K562 (cell line): ENCODE data around the gene FBXW9. TPM values are rescaled to one million over a fixed set of nuclear protein-coding genes. Genes with fewer than 3 reads are reported as not detected.

Experiments
- ASH1L ChIP-seq: fragments of 450-650 bp; IDR thresholded peaks from 2 replicates; pipeline ENCODE4 v1.6.1; 2018; ENCODE audit warnings: borderline replicate concordance, mild to moderate bottlenecking, low read depth; ENCODE audit not compliant: partially characterized antibody
- C11orf30 ChIP-seq: fragments of 450-650 bp; IDR thresholded peaks from 2 replicates; pipeline ENCODE4 v1.6.1; 2016; ENCODE audit warnings: low read depth, mild to moderate bottlenecking
- CREM ChIP-seq: IDR thresholded peaks from 2 replicates; pipeline ENCODE4 v1.6.1; 2014; ENCODE audit warnings: antibody characterized with exemption, low read depth
- HSF4 ChIP-seq: fragments of 250-450 bp; sonication (Bioruptor Pico); IDR thresholded peaks from 2 replicates; pipeline ENCODE4 v2.1.2; 2022; ENCODE audit warnings: mild to moderate bottlenecking, moderate library complexity, borderline replicate concordance
- ILF3 ChIP-seq: fragments of 450-650 bp; IDR thresholded peaks from 2 replicates; pipeline ENCODE4 v1.6.1; 2018; ENCODE audit warnings: antibody characterized with exemption, mild to moderate bottlenecking, moderate library complexity, borderline replicate concordance
- KAT7 ChIP-seq: sonication (generic); formaldehyde crosslinking; IDR thresholded peaks from 2 replicates; pipeline ENCODE4 v1.8.0; 2022; ENCODE audit warnings: missing genetic modification reagents, mild to moderate bottlenecking, borderline replicate concordance
- KDM5B ChIP-seq: fragments of 200-600 bp; sonication (generic); IDR thresholded peaks from 2 replicates; pipeline ENCODE4 v1.6.1; 2012; ENCODE audit warnings: low read depth, mild to moderate bottlenecking, moderate library complexity, low read length, control low read depth, inconsistent platforms; ENCODE audit not compliant: insufficient replicate concordance
- OTX1 ChIP-seq: fragments of 450-650 bp; formaldehyde crosslinking; IDR thresholded peaks from 2 replicates; pipeline ENCODE4 v1.4.0; 2022; ENCODE audit warnings: mild to moderate bottlenecking
- POLR2B ChIP-seq: fragments of 450-650 bp; IDR thresholded peaks from 2 replicates; pipeline ENCODE4 v1.6.1; 2018; ENCODE audit warnings: low read depth; ENCODE audit not compliant: partially characterized antibody
- POU5F1 ChIP-seq: fragments of 150-350 bp; IDR thresholded peaks from 2 replicates; pipeline ENCODE4 v1.6.1; 2014; ENCODE audit warnings: borderline replicate concordance, low read length, low read depth, mild to moderate bottlenecking; ENCODE audit not compliant: partially characterized antibody
- RBM17 ChIP-seq: fragments of 200-400 bp; formaldehyde crosslinking; IDR thresholded peaks from 2 replicates; pipeline ENCODE4 v1.6.1; 2017; ENCODE audit warnings: low read depth, mild to moderate bottlenecking, low read length, borderline replicate concordance
- SMAD3 ChIP-seq: fragments of 450-650 bp; formaldehyde crosslinking; conservative IDR thresholded peaks from 2 replicates; pipeline ENCODE4 v1.4.0; 2020; ENCODE audit warnings: mild to moderate bottlenecking
- TAF15 ChIP-seq: fragments of 200-400 bp; formaldehyde crosslinking; IDR thresholded peaks from 2 replicates; pipeline ENCODE4 v1.6.1; 2017; ENCODE audit warnings: mild to moderate bottlenecking, low read depth, low read length, moderate library complexity
- ZBTB1 ChIP-seq: sonication (generic); formaldehyde crosslinking; IDR thresholded peaks from 2 replicates; pipeline ENCODE4 v1.8.1; 2023; ENCODE audit warnings: missing genetic modification reagents, low read depth, mild to moderate bottlenecking, borderline replicate concordance
- polyA plus RNA-seq, 8 experiments: library from polyadenylated mRNA; depleted of rRNA in 4 of 8; stranded (reverse) in 5 of 8; unstranded in 3 of 8; fragments of >200 nt; fragmentation: Nextera tagmentation in 2 of 8; fragmentation: Illumina TruSeq in 1 of 8; extraction: Ambion mirVana in 2 of 8; extraction: Trizol in 1 of 8; gene quantifications; 2 replicates each; pipeline versions ENCODE4 v1.2.1 to v1.2.3, GENCODE V29; 2011 to 2014; ENCODE audit warnings: inconsistent platforms in 1 of 8, missing spikeins in 1 of 8
- total RNA-seq, 7 experiments: library from RNA; depleted of rRNA in 6 of 7; stranded (reverse); fragments of >200 nt in 6 of 7; fragmentation: Illumina TruSeq in 2 of 7; extraction: Trizol in 2 of 7; gene quantifications; 2 replicates each; pipeline versions ENCODE4 v1.2.1 to v1.2.3, GENCODE V29; 2011 to 2021; ENCODE audit warnings: low replicate concordance in 1 of 7
- TF ChIP-seq, protein P1 (sequence below): sonication (generic); formaldehyde crosslinking; IDR thresholded peaks from 2 replicates; pipeline ENCODE4 v1.8.0; 2022; ENCODE audit warnings: mild to moderate bottlenecking, missing genetic modification reagents
- TF ChIP-seq, protein P2 (sequence below): sonication (generic); formaldehyde crosslinking; IDR thresholded peaks from 2 replicates; pipeline ENCODE4 v1.8.0; 2022; ENCODE audit warnings: missing genetic modification reagents, mild to moderate bottlenecking, borderline replicate concordance
- TF ChIP-seq, protein P3 (sequence below), 3 experiments: fragments of 200-800 bp in 1 of 3; fragments of 250-450 bp in 1 of 3; fragments of 450-650 bp in 1 of 3; sonication (Bioruptor Pico) in 1 of 3; sonication (Bioruptor generic) in 1 of 3; formaldehyde crosslinking in 1 of 3; IDR thresholded peaks; 2 replicates each; pipeline versions ENCODE4 v1.6.1 to v1.8.0; 2016 to 2022; ENCODE audit warnings: mild to moderate bottlenecking in 2 of 3, missing genetic modification characterization in 2 of 3, missing compliant biosample characterization in 1 of 3, moderate library complexity in 1 of 3

The FBXW9 gene
- total and polyA plus RNA-seq, 9 of the 15 experiments (the other 6 are each of a cell fraction or from before 2014, with no cell fraction given), result 0.23 to 21.7 (median 6.2) TPM

DNA sequence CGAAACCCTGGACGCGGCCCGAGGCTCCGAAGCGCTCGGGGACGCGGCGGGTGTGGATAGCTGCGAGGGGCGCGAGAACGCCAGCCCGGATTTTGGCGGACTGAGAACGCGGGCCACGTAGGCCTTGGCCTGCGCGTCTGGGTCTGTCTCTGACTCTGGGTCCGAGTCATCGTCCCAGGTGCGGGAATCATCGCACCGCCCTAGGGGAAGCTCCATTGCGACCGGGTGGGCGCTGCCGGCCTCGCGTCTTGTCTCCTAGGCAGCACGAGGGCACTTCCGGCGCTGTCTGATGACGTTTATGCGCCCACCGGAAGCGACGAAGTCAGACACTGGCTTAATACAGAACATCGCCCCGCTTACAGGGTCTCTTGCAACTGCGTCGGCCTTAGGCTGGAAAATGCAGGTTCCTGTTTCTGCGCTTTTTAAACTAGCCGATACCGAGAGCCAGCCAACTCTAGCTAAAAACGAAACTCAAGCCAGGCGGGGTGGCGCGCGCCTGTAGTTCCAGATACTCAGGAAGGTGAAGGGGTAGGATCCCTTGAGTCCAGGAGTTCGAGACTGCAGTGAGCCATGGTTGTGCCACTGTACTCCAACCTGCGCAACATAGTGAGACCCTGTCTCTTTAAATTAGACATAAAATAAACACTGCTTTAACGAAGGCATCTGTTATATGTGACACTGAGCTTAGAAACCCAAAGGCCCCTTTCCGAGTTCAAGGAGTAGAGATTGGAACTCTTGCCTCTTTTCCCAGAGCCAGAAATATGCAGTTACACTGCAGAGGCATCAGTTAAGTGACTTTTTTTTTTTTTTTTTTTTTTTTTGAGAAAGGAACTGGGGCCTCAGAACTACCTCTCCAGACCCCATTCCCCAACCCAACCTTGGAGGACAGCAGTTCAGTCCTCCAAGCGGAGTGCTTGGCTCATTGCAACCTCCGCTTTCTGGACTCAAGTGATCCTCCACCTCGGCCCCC is at the start of gene FBXW9 (continued):
- TF ChIP-seq, protein P1, sequence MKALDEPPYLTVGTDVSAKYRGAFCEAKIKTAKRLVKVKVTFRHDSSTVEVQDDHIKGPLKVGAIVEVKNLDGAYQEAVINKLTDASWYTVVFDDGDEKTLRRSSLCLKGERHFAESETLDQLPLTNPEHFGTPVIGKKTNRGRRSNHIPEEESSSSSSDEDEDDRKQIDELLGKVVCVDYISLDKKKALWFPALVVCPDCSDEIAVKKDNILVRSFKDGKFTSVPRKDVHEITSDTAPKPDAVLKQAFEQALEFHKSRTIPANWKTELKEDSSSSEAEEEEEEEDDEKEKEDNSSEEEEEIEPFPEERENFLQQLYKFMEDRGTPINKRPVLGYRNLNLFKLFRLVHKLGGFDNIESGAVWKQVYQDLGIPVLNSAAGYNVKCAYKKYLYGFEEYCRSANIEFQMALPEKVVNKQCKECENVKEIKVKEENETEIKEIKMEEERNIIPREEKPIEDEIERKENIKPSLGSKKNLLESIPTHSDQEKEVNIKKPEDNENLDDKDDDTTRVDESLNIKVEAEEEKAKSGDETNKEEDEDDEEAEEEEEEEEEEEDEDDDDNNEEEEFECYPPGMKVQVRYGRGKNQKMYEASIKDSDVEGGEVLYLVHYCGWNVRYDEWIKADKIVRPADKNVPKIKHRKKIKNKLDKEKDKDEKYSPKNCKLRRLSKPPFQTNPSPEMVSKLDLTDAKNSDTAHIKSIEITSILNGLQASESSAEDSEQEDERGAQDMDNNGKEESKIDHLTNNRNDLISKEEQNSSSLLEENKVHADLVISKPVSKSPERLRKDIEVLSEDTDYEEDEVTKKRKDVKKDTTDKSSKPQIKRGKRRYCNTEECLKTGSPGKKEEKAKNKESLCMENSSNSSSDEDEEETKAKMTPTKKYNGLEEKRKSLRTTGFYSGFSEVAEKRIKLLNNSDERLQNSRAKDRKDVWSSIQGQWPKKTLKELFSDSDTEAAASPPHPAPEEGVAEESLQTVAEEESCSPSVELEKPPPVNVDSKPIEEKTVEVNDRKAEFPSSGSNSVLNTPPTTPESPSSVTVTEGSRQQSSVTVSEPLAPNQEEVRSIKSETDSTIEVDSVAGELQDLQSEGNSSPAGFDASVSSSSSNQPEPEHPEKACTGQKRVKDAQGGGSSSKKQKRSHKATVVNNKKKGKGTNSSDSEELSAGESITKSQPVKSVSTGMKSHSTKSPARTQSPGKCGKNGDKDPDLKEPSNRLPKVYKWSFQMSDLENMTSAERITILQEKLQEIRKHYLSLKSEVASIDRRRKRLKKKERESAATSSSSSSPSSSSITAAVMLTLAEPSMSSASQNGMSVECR (CRISPR knock-in tag), result peak; percentile 98
- TF ChIP-seq POU5F1 (no peak), RBM17 (no peak), ILF3 (no peak), C11orf30 (peak; percentile 96), TAF15 (no peak), ZBTB1 (CRISPR knock-in tag) (no peak), ASH1L (no peak), HSF4 (CRISPR knock-in tag) (no peak), KAT7 (CRISPR knock-in tag) (0 out of 2 replicates have a peak, but pooled peaks have one; percentile 7), SMAD3 (no peak), OTX1 (no peak), POLR2B (peak; percentile 79), CREM (peak; percentile 99), KDM5B (peak; percentile 55)
- TF ChIP-seq, protein P2, sequence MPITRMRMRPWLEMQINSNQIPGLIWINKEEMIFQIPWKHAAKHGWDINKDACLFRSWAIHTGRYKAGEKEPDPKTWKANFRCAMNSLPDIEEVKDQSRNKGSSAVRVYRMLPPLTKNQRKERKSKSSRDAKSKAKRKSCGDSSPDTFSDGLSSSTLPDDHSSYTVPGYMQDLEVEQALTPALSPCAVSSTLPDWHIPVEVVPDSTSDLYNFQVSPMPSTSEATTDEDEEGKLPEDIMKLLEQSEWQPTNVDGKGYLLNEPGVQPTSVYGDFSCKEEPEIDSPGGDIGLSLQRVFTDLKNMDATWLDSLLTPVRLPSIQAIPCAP (CRISPR knock-in tag), result no peak
- TF ChIP-seq, protein P3, sequence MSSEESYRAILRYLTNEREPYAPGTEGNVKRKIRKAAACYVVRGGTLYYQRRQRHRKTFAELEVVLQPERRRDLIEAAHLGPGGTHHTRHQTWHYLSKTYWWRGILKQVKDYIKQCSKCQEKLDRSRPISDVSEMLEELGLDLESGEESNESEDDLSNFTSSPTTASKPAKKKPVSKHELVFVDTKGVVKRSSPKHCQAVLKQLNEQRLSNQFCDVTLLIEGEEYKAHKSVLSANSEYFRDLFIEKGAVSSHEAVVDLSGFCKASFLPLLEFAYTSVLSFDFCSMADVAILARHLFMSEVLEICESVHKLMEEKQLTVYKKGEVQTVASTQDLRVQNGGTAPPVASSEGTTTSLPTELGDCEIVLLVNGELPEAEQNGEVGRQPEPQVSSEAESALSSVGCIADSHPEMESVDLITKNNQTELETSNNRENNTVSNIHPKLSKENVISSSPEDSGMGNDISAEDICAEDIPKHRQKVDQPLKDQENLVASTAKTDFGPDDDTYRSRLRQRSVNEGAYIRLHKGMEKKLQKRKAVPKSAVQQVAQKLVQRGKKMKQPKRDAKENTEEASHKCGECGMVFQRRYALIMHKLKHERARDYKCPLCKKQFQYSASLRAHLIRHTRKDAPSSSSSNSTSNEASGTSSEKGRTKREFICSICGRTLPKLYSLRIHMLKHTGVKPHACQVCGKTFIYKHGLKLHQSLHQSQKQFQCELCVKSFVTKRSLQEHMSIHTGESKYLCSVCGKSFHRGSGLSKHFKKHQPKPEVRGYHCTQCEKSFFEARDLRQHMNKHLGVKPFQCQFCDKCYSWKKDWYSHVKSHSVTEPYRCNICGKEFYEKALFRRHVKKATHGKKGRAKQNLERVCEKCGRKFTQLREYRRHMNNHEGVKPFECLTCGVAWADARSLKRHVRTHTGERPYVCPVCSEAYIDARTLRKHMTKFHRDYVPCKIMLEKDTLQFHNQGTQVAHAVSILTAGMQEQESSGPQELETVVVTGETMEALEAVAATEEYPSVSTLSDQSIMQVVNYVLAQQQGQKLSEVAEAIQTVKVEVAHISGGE (CRISPR knock-in tag; IDR thresholded peaks at IDR 0.05), result peak in 1 of 3 experiments; percentile 62; a peak in 2 of 6 replicates
